GM06990 (cell line): ENCODE results near the gene SPACA1.

Experiments used
- DNase-seq: peaks from one replicate; pipeline ENCODE4 v3.0.0-alpha.2; 2011; ENCODE audit not compliant: insufficient read length; ENCODE audit errors: extremely low read depth
- H3K27me3 ChIP-seq: replicated peaks from 2 replicates; pipeline ENCODE4 v1.6.0; 2011; ENCODE audit warnings: low read length; ENCODE audit not compliant: control insufficient read depth, insufficient read depth
- H3K36me3 ChIP-seq: 2 replicates; pipeline ENCODE4 v1.5.1; 2011; ENCODE audit warnings: low read length; ENCODE audit not compliant: control insufficient read depth, insufficient read depth
- H3K4me3 ChIP-seq: replicated peaks from 2 replicates; pipeline ENCODE4 v1.5.1; 2011; ENCODE audit warnings: low read depth, mild to moderate bottlenecking, control low read depth, low read length
- TF ChIP-seq, protein P1 (sequence below): IDR thresholded peaks from 2 replicates; pipeline ENCODE4 v1.5.1; 2011; ENCODE audit warnings: low read length, control low read depth, mild to moderate bottlenecking, inconsistent platforms; ENCODE audit not compliant: insufficient read depth, poor library complexity, severe bottlenecking

The SPACA1 gene

DNA sequence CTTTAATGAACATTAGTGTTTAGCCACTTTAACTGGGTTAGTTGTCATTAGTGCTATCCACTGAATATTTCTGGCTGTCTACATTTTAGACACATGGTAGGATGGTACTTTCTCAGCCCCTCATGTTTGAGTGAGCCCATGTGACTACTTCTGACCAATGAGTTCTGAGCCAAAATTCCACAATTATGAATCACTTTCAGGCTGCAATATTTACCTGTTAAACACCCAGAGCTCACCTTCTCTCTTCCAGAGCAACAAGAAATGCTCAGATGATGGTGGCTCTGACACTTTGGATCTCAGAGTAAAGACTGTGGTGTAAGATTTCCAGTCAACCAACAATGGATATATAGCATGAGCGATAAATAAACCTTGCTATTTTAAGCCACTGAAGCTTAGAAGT is 24.8 kb downstream of the SPACA1 start:
- H3K27me3 ChIP-seq, result no peaks in the 10 kb centered on the region
- DNase-seq, result no peak
- H3K36me3 ChIP-seq, result no peaks in the 10 kb centered on the region
- no peak overlapping the region for H3K4me3 ChIP-seq
- TF ChIP-seq, protein P1, sequence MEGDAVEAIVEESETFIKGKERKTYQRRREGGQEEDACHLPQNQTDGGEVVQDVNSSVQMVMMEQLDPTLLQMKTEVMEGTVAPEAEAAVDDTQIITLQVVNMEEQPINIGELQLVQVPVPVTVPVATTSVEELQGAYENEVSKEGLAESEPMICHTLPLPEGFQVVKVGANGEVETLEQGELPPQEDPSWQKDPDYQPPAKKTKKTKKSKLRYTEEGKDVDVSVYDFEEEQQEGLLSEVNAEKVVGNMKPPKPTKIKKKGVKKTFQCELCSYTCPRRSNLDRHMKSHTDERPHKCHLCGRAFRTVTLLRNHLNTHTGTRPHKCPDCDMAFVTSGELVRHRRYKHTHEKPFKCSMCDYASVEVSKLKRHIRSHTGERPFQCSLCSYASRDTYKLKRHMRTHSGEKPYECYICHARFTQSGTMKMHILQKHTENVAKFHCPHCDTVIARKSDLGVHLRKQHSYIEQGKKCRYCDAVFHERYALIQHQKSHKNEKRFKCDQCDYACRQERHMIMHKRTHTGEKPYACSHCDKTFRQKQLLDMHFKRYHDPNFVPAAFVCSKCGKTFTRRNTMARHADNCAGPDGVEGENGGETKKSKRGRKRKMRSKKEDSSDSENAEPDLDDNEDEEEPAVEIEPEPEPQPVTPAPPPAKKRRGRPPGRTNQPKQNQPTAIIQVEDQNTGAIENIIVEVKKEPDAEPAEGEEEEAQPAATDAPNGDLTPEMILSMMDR, result no peak

DNA sequence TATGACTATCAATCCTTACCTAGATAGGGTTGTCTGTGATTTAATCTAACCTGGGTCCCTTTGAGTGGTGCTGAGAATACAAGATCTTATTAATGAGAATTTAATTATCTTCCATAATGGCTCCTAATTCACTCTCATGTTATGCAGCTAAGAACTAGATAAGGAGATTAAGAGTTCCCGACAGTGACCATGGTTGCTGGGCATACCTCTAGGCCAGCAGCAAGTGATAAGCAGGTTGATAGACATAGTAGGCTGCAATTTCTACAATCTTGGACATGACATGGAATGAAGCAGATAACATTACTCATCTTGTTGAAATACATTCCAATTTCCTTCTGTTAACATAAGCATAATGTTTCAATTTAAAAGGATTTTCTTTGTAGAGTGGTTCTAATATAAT is 27.1 kb downstream of the SPACA1 start:
- Histone ChIP-seq H3K36me3 (no peaks in the 10 kb centered on the region), H3K4me3 (no peak overlapping the region), H3K27me3 (no peaks in the 10 kb centered on the region)
- TF ChIP-seq, protein P1, result no peak
- DNase-seq, result no peak

DNA sequence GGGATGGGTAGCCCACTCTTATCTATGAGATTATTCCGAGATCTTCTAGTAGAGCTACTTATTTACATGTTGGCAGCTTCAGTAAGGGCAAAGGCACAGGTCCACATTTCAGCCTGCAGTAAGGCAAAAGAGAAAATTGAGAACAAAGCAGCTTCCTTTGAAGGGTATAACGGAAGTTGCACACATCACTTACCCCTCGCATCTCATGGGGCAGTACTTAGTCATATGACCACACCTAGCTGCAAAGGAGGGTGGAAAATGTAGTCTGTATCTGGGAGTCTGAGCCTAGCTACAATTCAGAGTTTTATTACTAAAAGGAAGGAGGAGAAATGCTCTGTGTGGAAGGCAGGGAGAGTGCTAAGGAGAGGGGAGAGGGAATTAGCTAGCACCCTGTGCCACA is 29.7 kb downstream of the SPACA1 start:
- no peaks in the 10 kb centered on the region for H3K36me3 ChIP-seq
- H3K27me3 ChIP-seq, result no peaks in the 10 kb centered on the region
- H3K4me3 ChIP-seq, result no peak overlapping the region
- TF ChIP-seq, protein P1, result no peak
- DNase-seq, result no peak

DNA sequence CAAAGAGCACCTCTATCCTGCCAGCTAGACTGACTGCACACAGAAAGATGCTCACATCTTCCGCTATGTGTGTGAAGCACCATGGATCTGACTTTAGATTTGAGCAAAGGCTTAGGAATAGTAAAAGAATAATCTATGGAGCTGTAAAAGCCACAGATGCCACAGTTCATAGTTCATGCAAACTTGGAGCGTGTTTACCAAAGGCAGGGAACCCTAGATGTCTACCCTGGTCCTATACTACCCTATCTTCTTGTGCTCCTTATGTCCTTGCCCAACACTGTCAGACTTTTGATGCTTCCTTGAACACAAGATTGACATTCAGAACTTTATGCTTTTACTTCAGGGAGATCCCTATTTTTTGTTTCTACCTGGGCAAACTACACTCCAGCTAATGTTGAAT is 39.2 kb downstream of the SPACA1 start:
- no peaks in the 10 kb centered on the region for H3K27me3 ChIP-seq
- TF ChIP-seq, protein P1, result no peak
- H3K36me3 ChIP-seq, result no peaks in the 10 kb centered on the region
- H3K4me3 ChIP-seq, result no peak overlapping the region
- no peak for DNase-seq

DNA sequence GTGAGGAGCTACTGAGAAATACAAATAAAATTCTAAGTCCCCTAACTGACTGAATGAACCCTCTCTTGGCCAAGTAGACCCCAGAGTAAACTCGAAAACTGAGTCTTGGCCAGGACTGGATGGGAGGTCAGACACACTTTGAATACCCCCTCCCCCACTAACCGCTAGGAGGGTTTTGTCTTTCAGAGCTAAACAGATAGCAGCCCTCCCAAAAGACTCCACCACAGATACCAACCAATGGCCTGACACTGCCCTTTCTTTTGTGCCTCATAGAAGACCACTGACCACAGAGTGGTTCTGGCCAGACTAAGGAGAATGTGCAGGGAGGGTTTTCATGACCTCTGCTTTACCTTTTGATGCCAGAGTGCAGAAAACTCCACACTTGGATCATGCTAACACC is 42.1 kb downstream of the SPACA1 start:
- Histone ChIP-seq H3K4me3 (no peak overlapping the region), H3K27me3 (no peaks in the 10 kb centered on the region), H3K36me3 (no peaks in the 10 kb centered on the region)
- DNase-seq, result no peak
- TF ChIP-seq, protein P1, result no peak

DNA sequence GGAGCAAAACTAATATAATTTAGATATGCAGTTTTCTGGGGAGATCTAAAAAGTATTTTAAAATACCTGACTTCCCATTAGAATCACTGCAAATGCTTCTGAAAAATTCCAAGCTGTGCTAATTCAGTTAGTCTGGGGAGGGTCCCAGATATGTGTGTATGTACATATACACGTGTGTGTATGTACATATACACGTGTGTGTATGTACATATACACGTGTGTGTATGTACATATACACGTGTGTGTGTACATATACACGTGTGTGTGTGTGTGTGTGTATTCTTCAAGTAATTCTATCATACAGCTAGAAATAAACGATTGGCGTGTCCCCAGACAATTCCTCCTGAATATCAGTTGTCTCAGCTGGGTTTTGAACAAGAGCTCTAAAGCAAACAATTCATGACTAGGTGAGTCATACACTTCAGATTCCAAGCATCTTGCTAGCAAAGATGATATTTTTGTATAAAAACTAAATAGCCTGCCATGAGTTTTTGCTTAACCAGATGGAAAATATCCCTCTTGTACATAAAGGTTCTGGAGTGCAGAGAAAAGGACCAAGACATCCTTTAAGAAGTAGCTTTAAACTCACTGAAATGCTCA is 58.2 kb downstream of the SPACA1 start:
- no peak for DNase-seq
- no peak overlapping the region for H3K4me3 ChIP-seq

More for the DNA sequence above, 58.2 kb downstream of the SPACA1 start:
- Histone ChIP-seq H3K36me3 (no peaks in the 10 kb centered on the region), H3K27me3 (no peaks in the 10 kb centered on the region)
- TF ChIP-seq, protein P1, result no peak
